GM12801 (cell line): ENCODE data around the gene CIDEC.

Experiments used
- TF ChIP-seq, protein P1 (sequence below): IDR thresholded peaks from one replicate; pipeline ENCODE4 v1.5.1; 2011; ENCODE audit warnings: control low read depth; ENCODE audit not compliant: insufficient read length; ENCODE audit errors: extremely low read depth

CIDEC gene

DNA sequence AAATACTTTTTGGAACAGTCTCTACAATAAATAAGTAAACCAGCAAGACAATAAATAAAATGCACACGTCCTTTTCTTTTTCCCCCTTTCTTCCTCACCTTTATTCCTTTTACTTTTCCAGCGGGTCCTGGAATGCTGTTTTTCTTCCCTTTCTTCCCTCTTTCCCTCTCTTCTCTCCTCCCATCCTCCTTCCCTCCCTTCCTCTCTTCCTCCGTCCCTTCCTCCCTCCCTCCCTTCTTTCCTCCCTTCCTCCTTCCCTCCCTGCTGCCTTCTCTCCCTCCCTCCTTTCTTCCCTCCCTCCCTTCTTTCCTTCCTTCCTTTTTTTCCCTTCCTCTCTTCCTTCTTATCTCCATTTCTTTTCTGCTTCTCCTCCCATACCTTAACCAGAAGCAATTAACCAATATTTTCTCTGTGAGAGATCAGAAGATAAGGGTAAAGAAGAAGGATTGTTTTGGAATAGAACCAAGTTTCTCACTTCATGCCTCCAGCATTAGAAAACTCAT is 19.3 kb upstream of the CIDEC start:
- TF ChIP-seq, protein P1, sequence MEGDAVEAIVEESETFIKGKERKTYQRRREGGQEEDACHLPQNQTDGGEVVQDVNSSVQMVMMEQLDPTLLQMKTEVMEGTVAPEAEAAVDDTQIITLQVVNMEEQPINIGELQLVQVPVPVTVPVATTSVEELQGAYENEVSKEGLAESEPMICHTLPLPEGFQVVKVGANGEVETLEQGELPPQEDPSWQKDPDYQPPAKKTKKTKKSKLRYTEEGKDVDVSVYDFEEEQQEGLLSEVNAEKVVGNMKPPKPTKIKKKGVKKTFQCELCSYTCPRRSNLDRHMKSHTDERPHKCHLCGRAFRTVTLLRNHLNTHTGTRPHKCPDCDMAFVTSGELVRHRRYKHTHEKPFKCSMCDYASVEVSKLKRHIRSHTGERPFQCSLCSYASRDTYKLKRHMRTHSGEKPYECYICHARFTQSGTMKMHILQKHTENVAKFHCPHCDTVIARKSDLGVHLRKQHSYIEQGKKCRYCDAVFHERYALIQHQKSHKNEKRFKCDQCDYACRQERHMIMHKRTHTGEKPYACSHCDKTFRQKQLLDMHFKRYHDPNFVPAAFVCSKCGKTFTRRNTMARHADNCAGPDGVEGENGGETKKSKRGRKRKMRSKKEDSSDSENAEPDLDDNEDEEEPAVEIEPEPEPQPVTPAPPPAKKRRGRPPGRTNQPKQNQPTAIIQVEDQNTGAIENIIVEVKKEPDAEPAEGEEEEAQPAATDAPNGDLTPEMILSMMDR, result no peak

DNA sequence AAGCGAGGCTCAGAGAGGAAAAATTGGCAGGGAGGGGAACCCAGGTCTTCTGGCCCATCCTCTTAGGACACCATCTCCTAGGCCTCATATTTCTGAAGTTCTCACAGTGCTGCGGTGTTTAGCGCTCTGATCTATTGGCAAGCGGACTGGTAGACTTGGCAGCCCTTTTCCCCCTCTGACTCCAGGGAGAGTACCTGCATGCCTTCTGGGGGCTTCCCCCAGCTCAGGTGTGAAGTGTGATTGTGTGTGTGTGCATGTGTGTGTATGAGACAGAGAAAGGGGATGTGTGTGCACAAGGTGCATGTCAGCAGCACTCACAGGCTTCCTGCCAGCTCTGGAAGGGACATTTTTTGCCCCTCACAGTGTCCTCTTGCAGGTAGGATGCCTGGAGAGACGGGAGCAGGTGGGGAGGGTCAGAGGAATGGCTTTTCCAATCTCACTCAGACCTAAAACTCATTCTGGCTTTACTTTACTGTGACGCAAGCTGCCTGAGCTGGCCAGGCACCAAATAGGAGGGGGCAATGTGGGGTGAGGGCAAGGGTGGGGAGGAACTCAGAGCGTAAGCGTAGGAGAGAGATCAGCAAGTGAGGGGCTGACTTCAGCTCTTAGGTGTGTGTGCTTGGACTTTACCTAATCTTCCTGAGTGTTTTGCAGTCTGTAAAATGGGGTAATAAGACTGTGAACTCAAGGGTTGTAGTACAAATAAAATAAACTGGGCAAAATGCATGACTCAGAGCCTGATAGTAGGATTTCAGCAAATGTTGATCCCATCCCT is 18.6 kb upstream of the CIDEC start:
- TF ChIP-seq, protein P1, result no peak

DNA sequence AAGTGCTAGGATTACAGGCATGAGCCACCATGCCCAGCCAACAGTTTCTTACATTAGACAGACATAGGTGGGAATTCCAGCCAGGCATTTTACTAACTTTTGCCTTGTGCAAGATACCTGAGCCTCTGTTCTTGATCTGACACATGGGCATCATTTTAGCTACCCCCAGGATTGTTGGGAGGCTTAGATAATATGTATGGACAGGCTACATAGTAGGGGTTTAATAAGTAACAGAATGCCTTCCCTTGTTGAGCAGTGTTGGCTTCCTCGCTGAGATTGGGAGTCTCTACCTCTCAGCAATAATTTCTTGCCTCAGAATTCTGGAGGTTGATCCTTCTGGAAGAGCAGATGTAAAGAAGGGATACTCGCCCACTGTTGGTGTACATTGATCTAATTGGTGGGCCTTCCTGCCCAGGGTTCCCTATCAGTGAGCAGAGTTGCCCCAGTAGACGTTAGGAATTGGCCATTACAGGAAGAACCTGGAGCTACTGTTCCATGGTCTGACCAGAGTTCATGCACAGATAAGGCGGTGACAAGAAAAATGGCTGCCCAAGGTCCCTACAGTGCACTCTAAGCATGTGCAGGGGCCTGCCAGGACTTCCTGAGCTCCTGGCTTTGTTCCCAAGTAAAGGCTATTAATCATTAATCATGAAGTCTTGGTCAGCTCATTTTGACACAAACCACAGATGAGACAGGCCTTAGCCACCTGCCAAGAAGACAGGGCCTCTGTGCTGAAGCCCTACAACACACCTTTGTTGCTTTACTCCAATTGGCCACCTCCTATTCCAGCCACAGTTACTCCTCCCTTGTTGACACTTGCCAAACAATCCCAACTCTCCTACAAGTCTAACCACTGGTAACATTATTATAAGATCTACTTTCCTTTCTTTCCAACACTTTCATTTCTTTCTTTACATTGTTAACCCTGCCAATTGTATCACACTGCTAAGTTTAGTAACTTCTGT is 17.6 kb upstream of the CIDEC start:
- TF ChIP-seq, protein P1, result no peak

DNA sequence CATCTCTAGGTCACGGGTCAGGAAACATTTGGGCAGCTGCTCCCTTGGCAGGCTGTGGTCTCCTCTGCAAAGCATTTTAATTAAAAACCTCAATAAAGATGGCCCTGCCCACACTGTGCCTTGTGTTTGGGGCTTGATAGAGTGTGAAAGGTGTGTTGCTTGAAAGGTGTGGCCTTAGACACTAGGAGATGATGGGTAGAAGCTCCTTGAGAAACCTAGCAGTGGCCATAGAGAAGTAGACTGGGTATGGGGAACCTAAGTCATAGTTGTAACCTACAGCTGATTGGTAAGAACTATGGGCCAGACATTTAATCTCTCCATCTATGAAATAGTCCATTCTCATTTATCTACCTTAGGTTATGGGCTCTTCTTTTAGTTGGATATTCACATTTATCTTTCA is 13.7 kb upstream of the CIDEC start:
- TF ChIP-seq, protein P1, result no peak

DNA sequence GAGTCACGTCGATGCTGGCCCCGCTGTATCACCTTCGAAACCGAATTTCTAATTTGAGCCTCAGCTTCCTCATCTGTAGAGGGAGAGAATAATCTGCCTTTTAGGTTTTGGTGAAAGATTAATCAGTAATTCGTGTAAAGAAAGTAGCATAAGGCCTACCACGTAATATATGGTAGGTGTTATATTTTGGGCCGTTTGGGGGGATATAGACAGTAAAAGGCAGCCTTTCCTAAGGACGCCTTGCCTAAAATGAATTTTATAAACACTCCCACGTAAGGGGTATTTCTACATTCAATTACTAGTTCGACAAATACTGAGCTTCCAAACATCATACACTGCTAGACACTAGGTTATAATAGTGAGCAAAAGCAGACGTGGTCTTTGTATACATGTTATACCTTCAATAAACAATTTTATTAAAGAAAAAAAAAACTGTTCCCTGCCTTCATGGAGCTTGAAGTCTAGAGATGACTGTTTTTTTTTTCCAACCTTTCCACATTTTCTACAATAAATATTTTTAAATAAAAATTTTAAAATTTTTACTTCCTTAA is 11.1 kb upstream of the CIDEC start:
- TF ChIP-seq, protein P1, result no peak

DNA sequence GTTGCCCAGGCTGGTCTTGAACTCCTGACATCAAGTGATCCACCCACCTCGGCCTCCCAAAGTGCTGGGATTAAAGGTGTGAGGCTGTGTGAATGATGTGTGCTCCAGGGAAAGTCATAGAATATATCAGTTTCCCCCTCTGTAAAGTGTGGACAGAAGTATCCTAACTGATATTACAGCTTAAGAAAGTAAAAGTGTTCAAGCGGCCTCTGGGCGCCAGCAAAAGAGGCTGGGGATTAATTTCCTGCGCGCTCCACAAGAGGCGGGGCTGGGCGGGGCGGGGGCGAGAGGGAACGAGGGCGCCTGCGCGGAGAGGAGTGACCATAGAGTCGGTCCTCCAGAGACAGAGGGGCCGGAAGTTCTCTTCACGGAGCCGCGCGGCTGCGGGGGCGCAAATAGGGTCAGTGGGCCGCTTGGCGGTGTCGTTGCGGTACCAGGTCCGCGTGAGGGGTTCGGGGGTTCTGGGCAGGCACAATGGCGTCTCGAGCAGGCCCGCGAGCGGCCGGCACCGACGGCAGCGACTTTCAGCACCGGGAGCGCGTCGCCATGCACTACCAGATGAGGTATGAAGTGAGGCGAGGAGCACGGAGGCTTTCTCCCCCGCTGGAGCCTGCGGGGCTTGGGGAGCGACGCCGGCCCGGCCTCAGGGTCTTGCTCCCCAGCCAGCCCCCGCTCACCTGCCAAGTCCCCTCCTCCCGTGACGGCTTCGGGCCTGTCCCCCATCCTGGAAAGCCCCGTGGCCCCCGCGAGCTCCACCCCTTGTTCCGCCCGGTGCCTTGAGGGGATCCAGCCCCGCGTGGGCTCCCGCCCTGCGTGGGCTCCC is 10.4 kb upstream of the CIDEC start, which contains the start of gene JAGN1:
Gene JAGN1, plus strand, starts transcription at position 362 of the 823 bp plus-strand sequence. Its CDS starts 113 bp downstream, at position 475.
- TF ChIP-seq, protein P1, result no peak
